ENCODE measurements around the gene TMUB1.
A peak's percentile ranks its signal among the peaks of the same experiment; 100 is the strongest.

TMUB1 gene

DNA sequence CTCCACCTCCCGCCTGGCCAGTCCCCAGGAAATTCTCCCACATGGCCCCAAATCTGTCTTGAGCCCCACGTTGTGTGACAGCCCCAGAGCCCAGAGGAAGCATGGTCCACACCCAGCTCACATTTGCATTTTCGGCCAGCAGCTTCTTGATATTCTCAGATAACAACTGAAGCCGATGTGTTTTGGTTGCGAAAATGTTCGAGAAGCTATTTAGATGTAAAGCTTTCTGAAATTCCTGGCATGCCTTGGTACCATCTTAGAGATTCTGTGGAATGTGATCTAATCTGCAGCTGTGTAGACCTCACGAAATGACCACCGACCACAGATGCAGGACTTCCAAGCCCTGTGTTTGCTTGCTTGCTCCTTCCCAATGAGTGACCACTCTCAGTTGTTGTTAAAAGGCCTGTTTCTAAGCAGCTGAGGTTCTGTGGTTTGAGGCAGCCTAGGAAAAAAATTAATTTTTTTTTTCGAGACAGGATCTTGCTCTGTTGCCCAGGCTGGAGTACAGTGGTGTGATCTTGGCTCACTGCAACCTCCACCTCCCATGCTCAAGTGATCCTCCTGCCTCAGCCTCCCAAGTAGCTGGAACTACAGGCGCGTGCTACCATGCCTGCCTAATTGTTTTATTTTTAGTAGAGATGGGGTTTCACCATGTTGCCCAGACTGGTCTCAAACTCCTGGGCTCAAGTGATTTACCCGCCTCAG, 15.1 kb downstream of the TMUB1 start:
- no peak for DNase-seq (ENCODE audit: low read depth)

DNA sequence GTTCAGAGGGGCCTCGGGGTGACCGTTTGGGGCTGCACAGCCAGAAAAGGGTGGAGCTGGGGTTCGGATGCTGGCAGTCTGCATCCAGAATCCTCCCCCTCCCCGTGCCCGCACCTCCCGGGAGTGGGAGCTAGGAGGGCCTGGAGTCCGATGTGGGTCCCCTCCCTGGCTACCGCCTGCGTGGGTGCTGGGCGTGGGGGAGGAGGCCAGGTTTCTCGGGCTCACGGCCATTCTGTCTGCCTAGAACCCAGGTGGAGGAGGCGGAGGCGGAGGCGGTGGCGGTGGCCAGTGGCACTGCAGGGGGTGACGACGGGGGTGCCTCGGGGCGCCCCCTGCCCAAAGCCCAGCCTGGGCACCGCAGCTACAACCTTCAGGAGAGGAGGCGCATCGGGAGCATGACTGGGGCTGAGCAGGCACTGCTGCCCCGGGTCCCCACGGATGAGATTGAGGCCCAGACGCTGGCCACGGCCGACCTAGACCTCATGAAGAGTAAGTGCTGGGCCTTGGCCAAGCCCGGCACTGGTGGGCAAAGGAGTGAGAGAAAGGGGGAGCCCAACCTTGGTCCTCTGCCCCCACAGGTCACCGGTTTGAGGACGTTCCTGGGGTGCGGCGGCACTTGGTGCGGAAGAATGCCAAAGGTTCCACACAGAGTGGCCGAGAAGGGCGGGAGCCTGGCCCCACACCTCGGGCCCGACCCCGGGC, 16.9 kb downstream of the TMUB1 start:
- DNase-seq (ENCODE audit: low read depth): no peak

DNA sequence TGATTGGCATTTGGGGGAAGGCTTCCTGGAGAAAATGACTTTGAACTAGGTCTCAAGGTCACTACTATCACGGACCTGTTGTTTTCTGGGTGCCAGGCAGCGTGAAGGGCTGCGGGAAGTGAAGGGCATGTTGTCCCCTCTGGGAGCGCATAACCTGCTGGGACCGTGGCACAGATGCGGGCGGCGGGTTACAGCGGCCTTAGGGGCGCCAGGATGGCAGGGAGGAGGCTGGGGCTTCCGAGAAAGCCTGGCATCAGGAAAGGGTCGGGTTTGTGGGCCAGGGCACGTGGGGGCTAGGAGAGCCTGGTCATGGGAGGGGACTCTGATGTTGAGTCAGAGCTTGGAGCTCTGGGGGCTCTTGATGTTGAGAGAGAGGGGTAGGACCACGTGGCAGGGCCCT, 17.8 kb downstream of the TMUB1 start:
- DNase-seq (ENCODE audit: low read depth): no peak

DNA sequence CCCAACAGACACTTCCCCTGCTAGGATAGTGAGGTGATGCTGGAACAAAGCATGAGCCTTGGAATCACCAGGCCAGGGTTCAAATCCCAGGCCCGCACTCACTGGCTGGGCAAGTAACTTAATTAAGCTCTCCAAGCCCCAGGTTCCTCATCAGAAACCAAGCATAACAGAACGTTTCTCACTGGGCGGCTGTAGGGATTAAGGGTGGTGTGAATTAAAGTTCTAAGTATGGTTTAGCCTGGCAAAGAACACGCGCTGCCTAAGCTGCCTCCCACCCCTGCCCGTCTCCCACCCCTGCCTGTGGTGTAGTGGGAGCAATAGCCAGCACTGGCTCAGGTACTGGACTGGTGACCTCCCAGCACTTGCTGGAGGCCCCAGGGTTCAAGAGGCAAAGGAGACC, 18.3 kb downstream of the TMUB1 start:
- no peak for DNase-seq (ENCODE audit: low read depth)

DNA sequence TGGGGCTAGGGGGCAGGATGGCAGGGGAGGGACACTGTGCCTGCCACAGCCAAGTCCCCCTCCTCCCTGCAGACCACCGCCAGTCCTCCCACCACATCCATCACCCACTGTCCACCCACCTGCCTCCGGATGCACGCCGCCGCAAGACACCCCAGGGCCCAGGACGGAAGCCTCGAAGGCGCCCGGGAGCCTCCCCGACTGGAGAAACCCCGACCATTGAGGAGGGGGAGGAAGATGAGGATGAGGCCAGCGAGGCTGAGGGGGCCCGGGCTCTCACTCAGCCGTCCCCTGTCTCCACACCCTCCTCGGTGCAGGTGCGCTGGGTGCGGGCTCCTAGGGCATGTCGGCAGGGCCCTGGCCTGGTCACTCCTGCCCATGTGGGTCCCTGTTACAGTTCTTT, 18.8 kb downstream of the TMUB1 start:
- DNase-seq (ENCODE audit: low read depth): no peak

DNA sequence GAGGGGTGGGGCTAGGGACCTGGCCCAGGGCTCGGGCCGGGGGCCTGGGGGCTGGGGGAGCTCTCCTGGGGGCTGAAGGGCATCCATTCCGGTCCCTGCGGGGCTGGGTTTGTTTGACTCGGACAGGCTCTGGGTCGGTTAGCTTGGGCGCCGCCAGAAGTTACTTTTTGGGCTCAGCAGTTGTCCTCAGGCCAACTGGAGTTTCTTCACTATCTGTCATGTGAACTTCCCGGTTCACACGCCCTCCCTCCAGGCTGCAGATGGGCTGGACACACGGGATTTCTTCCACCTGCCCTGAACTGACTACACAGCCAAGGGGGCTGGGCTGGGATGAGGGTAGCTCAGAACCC, 20.1 kb downstream of the TMUB1 start:
- DNase-seq (ENCODE audit: low read depth): no peak

DNA sequence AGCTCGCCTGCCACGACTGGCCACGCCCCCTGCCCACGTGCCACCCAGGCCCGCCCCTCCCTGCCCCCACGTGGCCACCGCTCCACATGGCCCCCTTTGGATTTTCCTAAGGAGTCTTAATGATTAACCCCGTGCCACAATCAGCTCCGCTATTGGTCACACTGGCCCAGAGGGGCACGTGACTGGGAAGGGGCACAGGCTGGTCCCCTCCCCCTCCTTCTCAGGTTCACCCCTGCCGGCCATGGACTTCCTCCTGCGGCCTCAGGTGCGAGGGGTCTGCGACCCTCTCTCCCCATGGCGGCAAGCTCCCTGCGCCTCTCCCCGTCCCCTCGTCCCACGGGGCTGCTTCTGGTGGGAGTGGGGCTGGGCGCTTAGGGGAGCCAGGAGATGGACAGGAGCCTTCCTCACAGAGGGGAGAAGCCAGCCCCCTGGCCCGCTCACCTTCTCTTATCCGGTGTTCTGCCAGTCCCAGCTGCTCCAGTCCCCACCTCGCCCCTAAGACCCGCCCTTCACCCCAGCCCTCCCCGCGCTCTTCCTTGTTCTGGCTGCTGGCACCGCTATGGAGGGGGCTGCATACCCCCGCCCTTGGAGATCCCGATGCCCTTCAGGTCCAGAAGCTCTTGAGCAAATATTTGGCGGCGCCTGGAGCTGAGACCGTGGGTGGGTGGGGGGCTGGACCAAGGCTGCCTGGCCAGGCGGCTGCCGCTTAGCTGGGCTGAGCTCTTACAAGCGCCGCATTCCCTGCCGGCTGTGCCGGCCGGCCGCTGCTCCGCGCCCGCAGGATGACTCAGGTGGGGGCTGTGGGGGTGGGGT, 20.7 kb downstream of the TMUB1 start:
- DNase-seq (ENCODE audit: low read depth): no peak

DNA sequence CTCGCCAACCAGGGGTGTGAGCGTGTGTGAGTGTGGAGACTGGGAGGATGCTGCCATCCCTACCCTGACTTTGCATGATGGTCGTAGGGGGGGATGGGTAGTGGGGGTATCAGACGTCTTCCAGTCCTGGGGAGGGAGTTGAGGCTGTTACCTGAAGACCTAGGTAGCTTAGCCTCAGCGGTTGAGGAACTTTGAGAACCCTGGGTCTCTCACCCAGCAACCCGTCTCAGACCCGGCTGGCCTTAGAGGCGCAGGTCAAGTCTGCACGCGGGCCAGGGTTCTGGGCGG, 21.2 kb downstream of the TMUB1 start:
- no peak for DNase-seq (ENCODE audit: low read depth)

DNA sequence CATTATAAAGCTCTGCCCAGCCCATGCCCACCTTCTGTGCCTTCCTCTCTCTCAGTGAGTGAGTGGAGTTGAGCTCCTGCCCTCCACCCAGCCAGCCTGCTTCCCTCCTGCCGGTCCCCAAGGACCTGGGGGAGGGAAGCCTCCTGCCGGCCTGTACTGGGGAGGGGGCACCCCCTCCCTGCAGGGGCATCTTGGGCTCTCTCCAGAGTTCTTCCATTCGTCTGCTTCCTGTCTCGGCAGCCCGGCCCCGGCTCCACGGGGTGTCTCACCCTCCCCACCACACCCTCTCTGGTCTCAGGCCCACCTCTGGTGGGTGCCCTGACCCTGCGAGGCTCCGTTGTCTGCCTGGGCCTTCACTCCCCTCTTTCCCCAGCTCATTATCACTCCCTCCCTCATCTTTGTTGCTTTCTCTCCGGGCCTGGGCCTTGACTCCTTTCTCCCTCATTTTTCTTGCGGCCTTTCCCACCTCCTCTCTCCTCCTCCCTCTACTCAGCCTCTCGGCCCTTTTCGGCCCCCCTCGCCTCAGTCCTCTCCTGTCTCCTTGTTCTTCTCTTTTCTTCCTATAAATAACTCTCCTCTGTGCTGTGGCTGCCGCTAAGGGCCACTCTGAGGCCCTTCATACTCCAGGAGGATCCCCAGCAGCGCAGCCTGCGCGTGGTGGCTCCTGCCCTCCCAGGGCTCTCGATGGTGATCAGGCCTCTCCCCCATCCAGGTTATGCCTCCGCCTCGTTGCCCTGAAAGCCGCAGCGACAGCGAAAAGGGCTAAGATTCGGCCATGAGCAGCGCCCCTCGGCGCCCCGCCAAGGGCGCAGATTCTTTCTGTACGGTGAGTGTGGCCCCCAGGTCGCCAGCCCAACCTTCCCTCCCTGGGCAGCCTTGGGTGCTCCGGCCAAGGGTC, 21.8 kb downstream of the TMUB1 start:
- no peak for DNase-seq (ENCODE audit: low read depth)

DNA sequence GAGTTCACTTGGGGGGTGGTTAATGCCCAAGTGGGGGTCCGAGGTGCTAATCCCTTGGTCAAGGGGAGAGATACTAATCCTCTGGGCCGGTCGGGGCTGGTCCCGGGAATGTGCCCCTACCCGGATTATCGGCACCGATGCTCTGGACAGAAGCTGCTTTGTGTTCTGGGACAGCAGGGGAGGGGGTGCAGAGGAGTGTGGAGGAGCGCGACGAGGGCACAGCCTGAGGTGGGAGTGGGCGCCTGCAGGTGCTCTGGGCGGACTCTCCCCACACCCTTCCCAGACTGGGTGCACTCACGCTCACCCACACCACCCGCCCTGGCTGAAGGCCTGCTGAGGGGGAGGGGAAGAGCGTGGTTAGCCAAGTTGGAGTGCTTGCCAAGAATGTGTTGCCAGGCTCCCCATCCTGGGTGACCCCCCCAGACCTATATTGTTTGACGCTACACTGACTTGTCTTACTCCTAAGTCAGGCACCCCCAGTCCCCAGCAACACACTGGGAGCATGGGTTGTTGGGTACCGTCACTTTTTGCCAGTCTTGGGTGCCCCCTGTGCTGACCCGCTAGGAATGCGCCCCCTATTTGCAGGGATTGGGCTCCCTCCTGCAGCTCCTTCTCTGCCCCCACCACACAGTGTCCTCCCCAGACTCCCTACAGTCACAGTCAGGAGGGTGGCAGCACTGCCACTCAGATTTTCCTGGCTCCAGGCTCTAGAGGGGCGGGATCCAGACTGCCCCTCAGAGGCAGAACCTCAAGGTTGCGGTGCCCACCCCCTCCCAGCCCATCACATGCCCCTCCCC, 22.7 kb downstream of the TMUB1 start:
- DNase-seq (ENCODE audit: low read depth): no peak

DNA sequence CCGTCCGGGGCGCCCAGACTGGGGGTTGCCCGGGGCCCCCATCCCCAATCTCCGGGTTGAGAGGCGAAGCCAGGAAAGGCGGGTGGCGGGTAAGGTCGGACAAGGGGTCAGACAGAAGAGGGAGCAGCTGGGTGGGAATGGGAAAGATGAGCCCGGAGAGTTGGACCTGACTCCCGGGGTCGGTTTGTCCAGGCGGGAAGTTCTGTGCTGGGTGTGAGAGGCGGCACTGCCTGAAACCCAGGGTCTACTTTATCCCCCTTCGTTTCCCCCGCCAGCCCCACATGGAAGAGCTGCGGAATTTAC, 23.2 kb downstream of the TMUB1 start:
- DNase-seq (ENCODE audit: low read depth): no peak

DNA sequence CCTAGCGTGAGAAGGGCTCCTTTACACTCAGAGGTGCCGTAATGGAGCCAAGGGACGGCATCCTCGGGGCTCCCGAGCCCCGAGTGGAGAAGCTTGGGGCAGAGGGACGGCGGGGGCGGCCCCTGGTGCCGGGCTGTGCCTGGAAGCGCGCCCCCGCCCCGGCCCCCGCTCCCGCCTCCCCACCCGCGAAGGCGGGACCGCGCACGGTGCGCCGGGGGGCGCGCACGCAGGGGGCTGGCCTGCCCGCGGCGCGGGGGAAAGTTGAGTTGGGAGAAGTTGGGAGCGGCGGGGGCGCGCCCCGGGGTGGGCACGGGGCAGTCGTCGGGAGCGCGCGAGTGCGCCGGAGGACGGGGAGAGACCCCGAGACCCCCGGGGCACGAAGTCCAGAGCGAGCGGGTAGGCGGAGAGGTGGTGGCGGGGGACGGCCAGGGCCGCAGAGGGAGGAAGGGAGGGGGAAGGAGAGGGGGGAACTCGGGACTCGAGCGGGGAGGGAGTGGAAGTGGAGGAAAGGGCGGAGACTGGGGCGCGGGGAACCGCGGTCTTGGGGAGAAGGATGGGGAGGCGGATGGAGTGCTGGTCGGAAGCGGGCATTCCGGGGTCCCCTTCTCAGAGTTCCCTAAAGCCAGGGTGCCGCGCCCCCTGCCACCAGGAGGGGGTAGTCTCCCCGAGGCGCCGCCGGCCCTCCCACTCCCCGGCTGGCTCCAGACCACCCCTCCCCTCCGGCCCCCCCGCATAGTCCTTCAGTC, 23.8 kb downstream of the TMUB1 start, which contains the start of gene SLC4A2:
TSS of gene SLC4A2 (plus strand) at position 223 of the 746 bp plus-strand sequence. CDS start 2,399 bp downstream, outside the sequence.
- DNase-seq (ENCODE audit: low read depth): peak; percentile 64

DNA sequence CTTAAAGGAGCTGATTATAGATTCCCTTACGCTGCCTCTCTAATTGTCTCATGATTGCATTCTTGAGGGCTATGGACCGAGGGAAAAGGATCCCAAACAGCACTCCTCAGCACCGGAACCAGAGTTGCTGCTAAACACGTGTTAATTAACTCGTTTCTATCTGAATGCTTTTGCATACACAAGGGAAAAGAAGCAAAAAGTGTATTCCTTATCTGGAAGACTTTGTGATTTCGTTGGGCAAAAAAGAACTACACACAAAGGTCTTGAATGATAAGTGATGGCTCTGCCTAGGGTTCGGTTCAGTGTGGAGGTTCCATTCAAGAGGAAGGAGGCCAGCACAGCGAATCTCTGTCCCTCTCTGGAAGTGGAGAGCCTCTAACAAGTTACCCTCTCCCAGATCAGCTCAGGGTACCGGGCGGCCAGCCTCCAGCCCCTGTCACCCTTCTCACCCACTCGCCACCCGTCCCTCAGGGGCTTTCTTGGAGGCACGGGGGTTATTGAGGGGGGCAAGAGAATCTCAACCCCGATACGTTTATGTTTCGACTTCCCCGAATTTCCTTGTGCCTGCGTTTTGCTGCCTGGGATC, 24.4 kb downstream of the TMUB1 start:
- no peak for DNase-seq (ENCODE audit: low read depth)

DNA sequence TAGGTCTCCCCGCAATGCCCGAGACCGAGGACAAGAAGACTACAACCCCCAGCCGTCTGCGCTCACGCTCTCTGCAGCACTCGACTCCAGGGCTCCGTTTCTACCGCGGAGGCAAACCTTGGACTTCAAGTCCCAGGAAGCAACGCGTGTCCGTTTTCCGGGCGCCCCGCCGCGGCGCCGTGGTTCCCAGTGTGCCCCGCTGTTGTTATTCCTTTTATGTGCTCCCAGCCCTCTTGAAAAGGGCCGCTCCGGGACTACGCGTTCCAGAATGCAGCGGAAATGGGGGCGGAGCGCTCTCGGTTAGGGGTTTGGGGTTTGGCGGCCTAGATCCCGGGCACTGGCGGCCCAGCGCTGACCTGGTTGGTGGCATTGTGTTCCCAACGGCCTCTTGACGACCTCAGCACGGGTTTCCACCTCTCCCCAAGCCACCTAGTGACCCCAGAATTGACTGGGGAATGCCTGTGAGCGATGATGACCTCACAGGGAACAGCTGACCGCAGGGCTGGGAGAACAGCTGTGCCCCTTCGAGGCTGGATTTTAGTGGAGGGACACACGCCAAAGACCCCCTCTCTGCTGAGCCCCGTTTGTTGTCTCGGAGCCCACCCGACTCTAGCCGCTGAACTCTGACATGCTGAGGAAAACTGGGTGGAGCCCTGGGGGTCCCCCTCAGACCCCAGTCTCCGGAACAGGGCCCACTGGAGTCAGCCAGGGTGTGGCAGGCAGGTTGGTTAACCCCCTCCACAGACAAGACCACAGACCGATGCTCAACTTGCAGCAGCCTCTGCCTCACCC, 25.1 kb downstream of the TMUB1 start:
- DNase-seq (ENCODE audit: low read depth): peak; percentile 81

DNA sequence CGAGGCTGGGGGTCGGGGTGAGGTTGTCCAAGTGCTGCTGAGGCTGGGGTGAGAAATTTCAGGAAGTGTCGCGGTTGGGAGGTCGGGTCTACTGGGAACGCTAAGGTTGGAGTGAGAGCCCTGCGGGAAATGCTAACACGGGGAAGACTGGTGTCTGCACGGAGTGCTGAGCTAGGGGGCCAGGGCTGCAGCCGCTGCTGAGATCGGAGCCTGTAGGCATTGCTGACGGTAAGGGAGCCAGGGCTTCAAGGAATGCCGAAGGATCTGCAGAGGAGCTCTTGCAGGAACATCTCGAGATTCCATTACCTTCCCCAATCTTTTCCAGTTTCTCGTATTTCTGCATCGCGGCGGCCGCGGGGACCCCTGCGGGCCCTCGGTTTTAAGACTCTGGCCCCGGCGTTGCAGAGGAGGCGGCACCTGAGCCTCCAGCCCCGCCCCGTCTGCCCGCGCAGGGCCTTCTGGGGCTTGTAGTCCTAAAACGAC, 25.7 kb downstream of the TMUB1 start, which contains the start of gene CDK5:
TSS of gene CDK5 (minus strand) at position 392 of the 483 bp plus-strand sequence. CDS start at position 343, 49 bp downstream.
- DNase-seq (ENCODE audit: low read depth): no peak

DNA sequence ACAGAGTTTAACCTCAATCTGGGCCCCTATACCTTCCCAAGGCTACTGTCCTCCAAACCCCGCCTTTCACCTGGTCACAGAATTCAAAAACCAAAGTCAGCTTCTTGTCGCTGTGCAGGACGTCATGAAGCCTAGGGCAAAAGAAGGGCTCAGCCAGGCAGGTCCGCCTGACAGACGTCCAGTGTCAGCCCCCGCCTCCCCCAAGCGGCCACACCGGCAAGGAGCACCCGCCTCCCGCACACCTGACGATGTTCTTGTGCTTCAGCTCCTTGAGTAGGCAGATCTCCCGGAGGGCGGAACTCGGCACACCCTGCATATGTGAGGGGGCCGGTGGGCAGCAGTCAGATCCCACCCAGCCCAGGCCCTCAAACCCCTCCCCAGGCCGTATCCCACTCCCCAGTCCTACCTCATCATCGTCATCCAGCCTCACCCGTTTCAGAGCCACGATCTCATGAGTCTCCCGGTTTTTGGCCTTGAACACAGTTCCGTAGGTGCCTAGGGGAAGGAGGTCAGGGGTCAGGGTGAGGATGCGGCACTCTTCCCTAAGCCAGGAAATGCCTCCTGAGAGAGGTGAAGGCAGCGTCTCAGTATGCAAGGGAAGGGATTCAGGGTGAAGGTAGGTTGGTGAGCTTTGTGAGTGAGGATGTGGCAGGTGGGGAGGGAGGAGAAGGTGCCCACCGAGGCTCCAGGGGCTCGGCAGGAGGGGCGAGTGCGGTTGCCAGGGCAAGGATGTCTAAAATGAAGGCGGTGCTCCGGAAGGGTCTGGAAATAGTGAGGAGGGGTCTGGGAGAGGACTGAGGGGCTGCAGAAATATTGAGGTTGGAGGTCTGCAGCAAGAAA, 26.4 kb downstream of the TMUB1 start:
- no peak for DNase-seq (ENCODE audit: low read depth)

DNA sequence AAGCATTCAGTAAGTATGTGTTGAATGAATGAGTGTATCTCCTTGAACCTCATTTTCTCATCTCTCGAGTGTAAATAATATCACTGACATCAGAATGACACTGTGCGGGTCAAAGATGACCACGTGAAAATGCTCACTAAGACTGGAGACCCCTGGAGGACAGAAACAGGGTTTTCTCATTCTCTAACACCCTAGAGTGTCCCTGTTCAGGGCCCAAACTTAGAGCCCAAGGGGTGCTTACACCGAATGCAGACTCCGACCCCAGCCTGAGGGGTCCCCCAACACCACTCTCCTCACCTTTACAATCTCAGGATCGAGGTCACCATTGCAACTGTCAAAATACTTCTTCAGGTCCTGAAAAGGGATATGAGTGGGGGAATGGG, 27.0 kb downstream of the TMUB1 start:
- DNase-seq (ENCODE audit: low read depth): no peak

DNA sequence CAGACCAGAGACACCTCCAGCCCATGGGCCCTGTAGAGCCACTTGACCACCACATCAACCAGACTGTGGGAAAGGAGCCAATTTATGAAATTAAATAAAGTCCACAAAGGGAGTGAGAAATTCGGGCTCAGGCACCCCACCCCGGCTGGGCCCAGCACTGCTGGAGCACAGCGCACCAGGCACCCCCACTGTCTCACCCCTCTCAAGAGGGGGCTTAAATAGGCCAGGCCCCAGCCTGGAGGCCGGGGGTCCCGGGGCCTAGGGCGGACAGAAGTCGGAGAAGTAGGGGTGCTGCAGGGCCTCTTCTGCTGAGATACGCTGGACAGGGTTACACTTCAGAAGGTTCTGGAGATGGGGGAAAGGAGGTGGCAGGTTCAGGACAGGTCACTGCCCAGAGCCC, 29.5 kb downstream of the TMUB1 start:
- DNase-seq (ENCODE audit: low read depth): no peak
